Stimulated activated naive CD4-positive, alpha-beta T cell treated with Interleukin-2 at 50 U/mL for 16 hours (primary cell): ENCODE data around the gene CCNF.
A peak's percentile ranks its signal among the peaks of the same experiment; 100 is the strongest.

Experiments used
- DNase-seq: peaks from one replicate; lab custom pipeline; 2025; lab: John Stamatoyannopoulos, UW

The CCNF gene

DNA sequence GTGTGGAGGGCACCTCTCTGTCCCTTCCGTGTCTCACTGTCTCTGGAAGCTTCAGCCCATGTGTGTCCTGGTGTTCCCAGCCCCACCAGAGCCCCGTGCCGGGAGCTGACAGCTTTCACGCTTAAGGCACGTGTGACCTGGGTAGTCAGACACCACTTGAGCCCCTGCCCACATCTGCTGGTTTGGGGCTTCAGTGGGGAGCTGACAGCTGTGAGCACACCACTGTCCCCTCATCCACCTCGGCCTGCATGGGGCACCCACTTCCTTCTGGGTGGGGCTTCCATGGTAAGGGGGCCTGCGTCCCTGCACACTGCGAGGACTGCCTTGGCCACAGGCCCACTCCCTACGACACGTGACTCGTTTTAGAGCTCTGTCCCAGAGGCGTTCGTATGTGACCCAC, 28.0 kb downstream of the CCNF start:
- DNase-seq: no peak

- no peak for DNase-seq
Observed at GRCh38 chr16:2457946-2458345, 28.7 kb downstream of the CCNF start.

- DNase-seq: no peak
Observed at GRCh38 chr16:2458887-2459646, 29.8 kb downstream of the CCNF start.

GRCh38 chr16:2459647-2460390, 30.6 kb downstream of the CCNF start, which contains the start of gene TEDC2:
Gene TEDC2 (plus strand): TSS chr16:2460109. CDS start chr16:2460145, 36 bp downstream.
- peak; percentile 97 for DNase-seq

DNA sequence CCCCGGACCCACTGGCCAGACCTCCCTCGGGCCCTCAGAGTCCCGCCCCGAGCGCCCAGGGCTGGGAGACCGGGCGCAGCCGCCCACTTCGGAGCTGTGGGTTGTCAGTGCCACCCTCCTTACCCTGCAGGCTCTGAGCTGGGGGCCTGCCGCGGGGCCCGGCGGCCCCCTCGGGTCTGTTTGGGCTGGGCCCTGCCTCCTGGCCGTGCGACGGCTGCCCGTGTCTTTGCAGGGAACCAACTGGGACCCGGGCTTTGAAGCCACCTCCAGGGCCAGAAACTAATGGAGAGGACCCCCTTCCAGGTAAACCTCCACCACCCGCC, 31.1 kb downstream of the CCNF start:
- DNase-seq: no peak

DNA sequence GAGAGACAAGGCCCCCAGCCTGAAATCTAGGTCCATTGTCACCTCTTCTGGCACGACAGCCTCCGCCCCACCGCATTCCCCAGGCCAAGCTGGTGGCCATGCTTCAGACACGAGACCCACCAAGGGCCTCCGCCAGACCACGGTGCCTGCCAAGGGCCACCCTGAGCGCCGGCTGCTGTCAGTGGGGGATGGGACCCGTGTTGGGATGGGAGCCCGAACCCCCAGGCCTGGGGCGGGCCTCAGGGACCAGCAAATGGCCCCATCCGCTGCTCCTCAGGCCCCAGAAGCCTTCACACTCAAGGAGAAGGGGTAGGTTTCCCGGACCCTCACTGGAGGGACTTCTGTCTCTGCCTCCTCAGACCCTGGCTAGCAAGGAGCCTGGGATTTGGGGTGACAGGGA, 31.7 kb downstream of the CCNF start:
- no peak for DNase-seq

DNA sequence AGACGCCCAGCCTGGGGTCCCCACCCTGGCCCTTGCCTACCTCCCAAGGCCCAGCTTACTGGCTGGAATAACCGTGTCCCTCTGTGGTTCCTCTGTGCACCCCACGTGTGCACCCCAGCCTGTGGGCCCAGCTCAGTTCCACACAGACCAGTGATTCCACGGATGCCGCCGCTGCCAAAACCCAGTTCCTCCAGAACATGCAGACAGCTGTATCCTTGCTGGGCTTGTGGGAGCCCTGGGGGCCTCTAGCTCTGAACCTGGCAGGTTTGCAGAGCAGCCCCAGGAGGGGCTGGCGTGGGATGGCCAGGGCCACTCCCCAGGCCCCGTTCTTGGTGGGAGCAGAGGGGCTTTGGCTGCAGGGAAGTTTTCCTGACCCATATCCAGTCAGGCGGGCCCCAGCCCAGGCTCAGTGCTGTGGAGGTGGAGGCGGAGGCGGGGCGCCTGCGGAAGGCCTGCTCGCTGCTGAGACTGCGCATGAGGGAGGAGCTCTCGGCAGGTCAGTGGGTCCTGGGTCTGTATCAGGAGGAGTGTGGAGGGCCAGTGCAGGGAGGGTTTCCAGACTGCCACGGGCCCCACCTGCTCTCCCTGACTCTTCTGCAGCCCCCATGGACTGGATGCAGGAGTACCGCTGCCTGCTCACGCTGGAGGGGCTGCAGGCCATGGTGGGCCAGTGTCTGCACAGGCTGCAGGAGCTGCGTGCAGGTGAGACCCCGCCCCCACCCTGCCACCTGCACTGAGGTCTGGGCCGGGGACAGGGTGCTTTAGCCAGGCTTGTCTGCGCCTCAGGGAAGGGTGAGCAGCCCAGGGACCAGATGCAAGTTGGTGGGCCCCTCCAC, 33.0 kb downstream of the CCNF start:
- DNase-seq: no peak

- DNase-seq: no peak
Observed at GRCh38 chr16:2464333-2464732, 35.1 kb downstream of the CCNF start.

- DNase-seq: no peak
Observed at GRCh38 chr16:2465653-2466415, 36.6 kb downstream of the CCNF start.

DNA sequence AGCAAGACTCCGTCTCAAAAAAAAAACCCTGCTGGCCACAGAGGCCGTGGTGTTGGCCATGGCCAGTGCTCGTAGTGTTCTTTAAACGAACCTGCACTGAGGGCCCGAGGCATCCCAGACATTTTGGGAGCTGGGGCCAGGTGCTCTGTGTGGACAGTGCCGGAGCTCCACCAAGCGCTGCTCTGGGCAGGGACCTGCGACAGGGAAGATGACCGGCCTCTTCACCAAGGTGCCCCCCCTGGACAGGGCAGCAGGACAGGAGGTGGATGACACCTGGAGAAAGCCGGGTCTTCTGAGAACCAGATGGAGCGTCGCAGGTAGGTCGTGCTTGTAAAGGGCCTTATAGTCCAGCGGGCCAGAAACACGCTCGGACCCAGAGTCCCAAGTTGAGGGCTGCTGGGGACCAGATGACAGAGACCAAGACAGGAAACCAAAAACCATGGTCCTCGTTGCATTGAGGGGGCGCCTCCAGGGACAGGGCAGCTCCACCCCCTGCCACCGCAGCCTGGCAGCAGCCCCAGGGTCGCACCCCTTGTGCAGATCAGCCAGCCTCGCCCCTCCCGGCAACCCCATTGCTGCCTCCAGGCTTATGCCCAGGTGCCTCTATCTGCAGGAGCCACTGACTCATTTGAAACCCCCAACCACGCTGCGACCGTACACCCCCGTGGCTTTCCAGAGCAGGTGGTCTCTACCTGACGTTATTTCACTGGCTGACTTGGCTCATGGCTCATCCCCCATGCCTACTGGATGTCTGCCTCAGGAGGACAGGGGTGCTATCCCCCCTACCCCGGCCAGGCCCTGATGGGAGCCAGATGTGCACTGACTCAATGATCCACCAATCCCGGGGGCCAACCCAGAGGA, 37.6 kb downstream of the CCNF start:
- DNase-seq: no peak

- DNase-seq: no peak
Observed at GRCh38 chr16:2467528-2468232, 38.4 kb downstream of the CCNF start.

DNA sequence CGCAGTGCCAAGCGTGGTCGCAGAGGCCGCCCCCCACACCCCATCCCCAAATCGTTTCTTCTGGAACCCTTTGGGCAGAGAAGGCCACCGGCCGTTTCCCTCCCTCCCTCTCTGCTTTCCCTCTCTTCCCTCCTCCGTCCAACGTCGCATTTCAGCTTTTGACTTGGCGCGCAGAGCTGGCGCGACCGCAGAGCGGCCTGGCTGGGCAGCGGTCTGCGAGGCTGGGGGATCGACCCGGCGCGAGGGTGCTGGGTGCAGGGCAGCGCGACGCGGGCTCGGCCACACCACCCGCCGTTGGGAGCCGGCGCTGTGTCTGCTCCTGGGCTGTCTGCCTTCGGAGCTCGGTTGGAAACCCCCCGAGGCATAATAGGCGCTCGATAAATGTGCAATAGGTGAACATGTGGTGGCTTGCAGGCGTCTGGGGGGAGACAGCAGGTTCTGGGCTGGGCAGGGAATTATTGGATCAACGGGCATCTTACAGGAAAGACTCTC, 39.0 kb downstream of the CCNF start:
- DNase-seq: no peak

- DNase-seq: no peak
Observed at GRCh38 chr16:2468725-2469398, 39.6 kb downstream of the CCNF start.

DNA sequence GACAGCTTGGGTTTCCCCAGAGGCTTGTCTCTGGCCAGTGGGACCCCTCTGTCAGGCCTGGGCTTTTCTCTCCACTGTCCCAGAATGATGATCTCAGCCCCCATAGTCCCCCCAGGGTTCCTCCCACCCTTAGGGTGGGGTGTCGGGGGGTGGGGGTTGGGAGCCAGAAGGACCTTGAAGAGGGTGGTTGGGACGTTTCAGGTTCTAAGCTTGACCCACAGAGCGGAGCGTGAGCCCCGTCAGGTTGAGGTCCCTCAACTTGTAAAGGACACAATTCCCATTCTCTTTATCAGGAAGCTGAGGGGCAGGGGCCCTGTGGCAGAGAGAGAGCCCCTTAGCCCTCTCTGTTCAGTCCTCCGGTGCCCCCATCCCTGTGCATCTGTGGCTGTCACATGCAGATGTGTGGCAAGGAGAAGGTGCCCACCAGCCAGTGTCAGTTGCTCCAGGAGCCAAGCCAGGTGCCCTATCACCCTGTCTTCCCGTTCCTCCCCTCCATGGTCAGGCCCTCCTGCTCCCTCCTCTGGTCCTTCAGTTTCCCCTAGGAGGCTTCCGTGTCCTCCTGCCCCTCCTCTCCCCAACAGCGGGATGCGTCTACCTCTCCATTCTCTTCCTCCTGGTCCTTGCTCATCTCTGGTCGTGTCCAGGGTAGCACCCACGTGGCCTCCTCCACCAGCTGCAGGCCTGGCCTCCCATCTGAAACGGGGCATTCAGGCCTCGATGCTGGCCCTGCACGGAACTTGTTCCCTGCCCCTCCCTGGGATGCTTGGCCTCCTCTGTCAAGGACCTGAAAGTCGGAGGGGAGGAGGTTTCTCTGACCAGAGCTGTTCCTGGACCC, 40.4 kb downstream of the CCNF start:
- no peak for DNase-seq

- no peak for DNase-seq
Observed at GRCh38 chr16:2470234-2470601, 41.0 kb downstream of the CCNF start.

GRCh38 chr16:2470603-2471015, 41.4 kb downstream of the CCNF start:
- DNase-seq: no peak

- no peak for DNase-seq
Observed at GRCh38 chr16:2471016-2471652, 41.9 kb downstream of the CCNF start, which contains the start of gene NTN3. Gene NTN3 (plus strand): TSS chr16:2471297. CDS start chr16:2471702, 405 bp downstream.
